ENCODE results near the gene GPR183.

- TF ChIP-seq CTCF (IDR thresholded peaks at IDR 0.05; ENCODE audit: insufficient read depth, low read length, poor library complexity, severe bottlenecking) (no peak), EZH2phosphoT487 (conservative IDR thresholded peaks at IDR 0.05; ENCODE audit: low read length) (no peak)
Observed at GRCh38 chr13:99297331-99297730, 9.9 kb downstream of the GPR183 start.
